WTC11 (cell line): ENCODE measurements around the gene C20orf141.

Experiments used
- ATF1 ChIP-seq: sonication (generic); formaldehyde crosslinking; IDR thresholded peaks from 2 replicates; pipeline ENCODE4 v1.8.1; 2023; ENCODE audit warnings: mild to moderate bottlenecking, moderate library complexity, missing genetic modification reagents
- CREM ChIP-seq: sonication (generic); formaldehyde crosslinking; IDR thresholded peaks from 2 replicates; pipeline ENCODE4 v1.8.1; 2022; ENCODE audit warnings: mild to moderate bottlenecking, missing genetic modification reagents, moderate library complexity
- CTCF ChIP-seq: fragments of 200-600 bp; IDR thresholded peaks from 2 replicates; pipeline ENCODE4 v1.8.0; 2022; ENCODE audit warnings: antibody characterized with exemption
- GRHL2 ChIP-seq: fragments of 250-450 bp; sonication (Bioruptor Pico); IDR thresholded peaks from 2 replicates; pipeline ENCODE4 v1.8.0; 2022; ENCODE audit warnings: mild to moderate bottlenecking, moderate library complexity; ENCODE audit not compliant: insufficient replicate concordance, severe bottlenecking
- MYBL2 ChIP-seq: sonication (generic); formaldehyde crosslinking; IDR thresholded peaks from 2 replicates; pipeline ENCODE4 v1.8.1; 2023; ENCODE audit warnings: mild to moderate bottlenecking, moderate library complexity, missing genetic modification reagents
- NFE2L1 ChIP-seq: sonication (generic); formaldehyde crosslinking; IDR thresholded peaks from 2 replicates; pipeline ENCODE4 v1.8.1; 2023; ENCODE audit warnings: missing genetic modification reagents
- NFYB ChIP-seq: sonication (generic); formaldehyde crosslinking; conservative IDR thresholded peaks from 2 replicates; pipeline ENCODE4 v1.8.0; 2022; ENCODE audit warnings: low read depth, missing genetic modification reagents
- NR2C2 ChIP-seq: sonication (generic); formaldehyde crosslinking; IDR thresholded peaks from 2 replicates; pipeline ENCODE4 v1.8.0; 2022; ENCODE audit warnings: mild to moderate bottlenecking, missing genetic modification reagents
- OVOL2 ChIP-seq: fragments of 250-450 bp; sonication (Bioruptor Pico); IDR thresholded peaks from 2 replicates; pipeline ENCODE4 v1.9.0; 2021; ENCODE audit warnings: mild to moderate bottlenecking, borderline replicate concordance
- ZNF121 ChIP-seq: sonication (generic); formaldehyde crosslinking; IDR thresholded peaks from 2 replicates; pipeline ENCODE4 v1.8.0; 2023; ENCODE audit warnings: missing genetic modification reagents
- TF ChIP-seq, protein P1 (sequence below): sonication (generic); formaldehyde crosslinking; IDR thresholded peaks from 2 replicates; pipeline ENCODE4 v1.8.1; 2023; ENCODE audit warnings: mild to moderate bottlenecking, missing genetic modification reagents, moderate library complexity

DNA sequence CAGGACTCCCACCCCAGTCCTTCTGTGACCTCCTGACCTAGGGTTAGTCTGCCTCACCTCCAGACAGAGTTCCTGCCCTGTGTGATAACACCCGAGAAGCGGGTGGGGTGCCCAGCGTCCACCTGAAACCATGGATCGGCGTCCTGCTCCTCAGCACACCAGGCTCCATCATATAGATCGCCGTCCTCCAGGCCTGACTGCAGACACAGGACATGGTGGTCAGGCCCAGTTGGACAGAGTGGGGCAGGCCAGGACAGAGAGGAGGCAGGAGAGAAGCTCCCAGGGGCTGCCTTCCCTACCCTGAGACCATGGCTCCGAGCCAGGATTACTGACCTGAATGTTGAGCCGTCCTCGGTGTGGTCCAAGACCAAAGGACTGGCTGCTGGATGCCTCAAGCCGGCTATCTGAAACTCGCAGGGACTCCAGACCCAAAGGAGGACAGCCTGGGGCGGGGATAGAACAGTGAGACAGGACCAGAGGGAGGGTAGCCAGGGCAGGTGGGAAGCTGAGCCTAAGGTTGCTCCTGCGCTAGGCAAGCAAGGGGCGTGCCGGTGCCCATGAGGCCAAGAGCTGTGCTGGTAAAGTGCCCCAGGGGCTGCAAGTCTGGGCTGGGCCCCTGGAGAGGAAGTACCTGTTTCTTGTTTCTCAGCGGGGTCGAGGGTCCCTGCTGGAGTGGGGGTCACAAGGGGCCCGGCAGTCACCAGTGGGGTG, 16.5 kb upstream of the C20orf141 start:
- TF ChIP-seq CREM (CRISPR knock-in tag) (no peak), CTCF (no peak), OVOL2 (CRISPR knock-in tag) (no peak), NFYB (CRISPR knock-in tag) (no peak), NFE2L1 (CRISPR knock-in tag) (no peak), ATF1 (CRISPR knock-in tag) (no peak), NR2C2 (no peak), GRHL2 (CRISPR knock-in tag) (no peak), MYBL2 (CRISPR knock-in tag) (no peak), ZNF121 (CRISPR knock-in tag) (no peak)
- TF ChIP-seq, protein P1, sequence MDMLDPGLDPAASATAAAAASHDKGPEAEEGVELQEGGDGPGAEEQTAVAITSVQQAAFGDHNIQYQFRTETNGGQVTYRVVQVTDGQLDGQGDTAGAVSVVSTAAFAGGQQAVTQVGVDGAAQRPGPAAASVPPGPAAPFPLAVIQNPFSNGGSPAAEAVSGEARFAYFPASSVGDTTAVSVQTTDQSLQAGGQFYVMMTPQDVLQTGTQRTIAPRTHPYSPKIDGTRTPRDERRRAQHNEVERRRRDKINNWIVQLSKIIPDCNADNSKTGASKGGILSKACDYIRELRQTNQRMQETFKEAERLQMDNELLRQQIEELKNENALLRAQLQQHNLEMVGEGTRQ (CRISPR knock-in tag): no peak
